HG03565 (cell line): ENCODE data around the gene RNF38.
"Not testable (repeated sequence)": the region's sequence is repeated elsewhere in the genome, so short reads cannot be mapped to it uniquely, and the experiment has no call there.

Source experiments
- ATAC-seq: cut with Tn5 transposase; IDR thresholded peaks from one replicate; pipeline ENCODE4 v1.9.1; 2021; ENCODE audit warnings: mild to moderate bottlenecking, moderate library complexity; ENCODE audit not compliant: unreplicated experiment

Gene RNF38

DNA sequence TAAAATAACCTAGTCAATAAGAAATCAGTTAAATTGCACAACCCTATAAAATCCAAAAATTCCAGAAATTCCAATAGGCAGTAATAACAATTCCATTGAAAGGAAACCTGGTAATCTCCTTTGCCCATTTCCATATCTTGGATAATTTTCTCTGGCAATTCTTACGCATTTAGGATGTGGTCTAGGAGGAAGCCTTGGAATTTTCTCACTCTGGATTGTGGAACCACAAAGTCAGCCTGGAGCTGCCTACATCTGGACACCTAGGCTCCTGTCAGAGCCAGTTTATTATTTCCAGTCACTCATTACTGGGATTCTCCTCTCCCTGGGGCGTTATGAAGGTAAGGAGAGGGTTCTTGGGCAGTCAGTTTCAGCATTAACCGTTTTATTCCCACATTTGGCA is 101.5 kb downstream of the RNF38 start:
- no peak for ATAC-seq

DNA sequence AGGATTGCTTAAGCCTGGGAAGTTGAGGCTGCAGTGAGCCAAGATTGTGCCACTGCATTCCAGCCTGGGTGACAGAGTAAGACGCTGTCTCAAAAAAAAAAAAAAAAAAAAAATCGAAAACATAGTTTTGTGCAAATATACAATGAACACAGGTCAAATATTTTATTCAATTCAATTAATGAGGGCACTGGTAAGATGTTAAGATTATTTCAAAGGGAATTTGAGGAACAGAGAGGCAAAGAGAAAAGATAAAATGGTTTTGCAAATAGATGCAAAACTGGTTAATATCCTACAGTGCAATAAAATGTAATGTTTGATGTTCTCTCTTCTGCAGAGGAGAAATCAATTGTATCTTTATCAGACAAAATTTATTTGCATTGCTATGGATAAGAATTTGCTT is 102.3 kb downstream of the RNF38 start:
- no peak for ATAC-seq

DNA sequence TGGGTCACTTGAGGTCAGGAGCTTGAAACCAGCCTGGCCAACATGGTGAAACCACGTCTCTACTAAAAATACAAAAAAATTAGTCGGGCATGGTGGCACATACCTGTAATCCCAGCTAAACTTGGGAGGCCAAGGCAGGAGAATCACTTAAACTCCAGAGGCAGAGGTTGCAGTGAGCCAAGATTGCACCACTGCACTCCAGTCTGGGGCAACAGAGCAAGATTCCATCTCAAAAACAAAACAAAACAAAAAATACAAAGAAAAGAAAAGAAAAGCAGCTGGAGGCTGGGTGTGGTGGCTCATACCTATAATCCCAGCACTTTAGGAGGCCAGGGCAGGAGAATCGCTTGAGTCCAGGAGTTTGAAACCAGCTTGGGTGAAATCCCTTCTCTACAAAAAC is 105.1 kb downstream of the RNF38 start:
- ATAC-seq = not testable (repeated sequence)

DNA sequence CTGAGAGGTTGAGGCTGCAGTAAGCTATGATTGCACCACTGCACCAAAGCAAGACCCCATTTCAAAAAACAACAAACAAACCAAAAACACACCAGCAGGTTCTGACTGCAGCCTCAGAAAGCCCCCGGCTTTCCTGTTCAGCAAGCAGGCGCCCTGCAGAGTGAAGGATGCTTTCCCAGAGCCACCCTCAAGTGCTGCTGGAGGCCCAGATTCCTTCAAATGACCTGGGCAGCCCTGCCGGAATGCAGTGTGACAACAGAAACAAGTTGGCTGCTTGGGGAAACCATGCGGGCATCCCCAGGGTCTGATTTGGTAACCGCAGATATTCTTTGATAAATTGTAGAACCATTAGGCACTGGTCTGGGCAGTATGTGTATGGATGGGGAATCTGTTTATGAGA is 106.2 kb downstream of the RNF38 start:
- no peak for ATAC-seq

DNA sequence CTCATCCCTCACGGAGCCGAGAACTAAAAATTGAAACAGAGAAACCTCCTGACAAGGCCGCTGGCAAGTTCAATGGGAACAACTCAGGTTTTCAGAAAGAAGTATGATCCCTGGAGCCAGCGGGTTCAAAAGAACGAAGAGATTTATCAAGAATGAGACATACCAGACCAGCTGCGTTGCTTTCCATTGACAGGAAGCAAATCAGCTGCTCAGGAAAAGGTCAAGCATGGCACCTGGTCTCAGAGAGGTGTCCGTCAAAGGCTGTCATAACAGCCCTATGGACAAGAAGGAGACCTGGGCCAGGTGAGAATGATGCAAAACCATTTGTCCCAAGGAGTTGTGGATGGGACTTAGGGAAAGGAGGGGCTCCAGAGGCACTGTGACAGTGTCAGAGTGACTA is 106.9 kb downstream of the RNF38 start:
- no peak for ATAC-seq

DNA sequence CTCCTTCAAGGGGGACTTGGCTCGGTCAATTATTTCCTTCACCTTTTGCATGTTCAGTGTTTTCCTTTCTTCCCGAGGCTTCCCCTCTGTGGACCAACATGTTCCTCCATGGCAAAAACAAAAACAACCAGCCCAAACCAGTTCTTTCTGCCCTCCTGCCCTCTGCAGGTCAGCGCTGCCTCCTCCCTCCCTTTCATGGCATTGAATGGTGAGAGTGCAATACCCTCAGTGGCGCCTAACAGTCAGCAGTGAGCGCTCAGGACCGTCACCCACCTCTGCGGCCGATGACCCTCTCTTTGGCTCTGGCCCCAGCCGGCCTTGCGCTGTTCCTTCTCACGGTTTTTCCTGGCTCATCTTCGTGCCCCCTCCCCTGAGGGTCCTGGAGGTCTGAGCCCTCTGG is 107.4 kb downstream of the RNF38 start:
- ATAC-seq = no peak

DNA sequence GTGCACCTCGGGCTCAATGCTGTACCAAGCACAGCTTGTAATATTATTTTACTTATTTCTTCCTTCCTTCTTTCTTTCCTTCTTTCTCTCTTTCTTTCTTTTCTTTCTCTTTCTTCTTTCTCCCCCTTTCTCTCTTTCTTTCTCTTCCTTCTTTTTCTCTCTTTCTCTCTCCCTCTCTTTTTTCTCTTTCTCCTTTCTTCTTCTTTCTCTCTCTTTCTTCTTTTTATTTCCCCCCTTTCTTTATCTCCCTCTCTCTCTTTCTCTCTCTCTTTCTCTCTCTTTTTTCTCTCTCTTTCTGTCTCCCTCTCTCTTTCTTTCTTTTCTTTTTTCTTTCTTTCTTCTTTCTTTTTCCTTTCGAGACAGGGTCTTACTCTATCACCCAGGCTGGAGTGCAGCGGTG is 109.1 kb downstream of the RNF38 start:
- ATAC-seq = no peak

DNA sequence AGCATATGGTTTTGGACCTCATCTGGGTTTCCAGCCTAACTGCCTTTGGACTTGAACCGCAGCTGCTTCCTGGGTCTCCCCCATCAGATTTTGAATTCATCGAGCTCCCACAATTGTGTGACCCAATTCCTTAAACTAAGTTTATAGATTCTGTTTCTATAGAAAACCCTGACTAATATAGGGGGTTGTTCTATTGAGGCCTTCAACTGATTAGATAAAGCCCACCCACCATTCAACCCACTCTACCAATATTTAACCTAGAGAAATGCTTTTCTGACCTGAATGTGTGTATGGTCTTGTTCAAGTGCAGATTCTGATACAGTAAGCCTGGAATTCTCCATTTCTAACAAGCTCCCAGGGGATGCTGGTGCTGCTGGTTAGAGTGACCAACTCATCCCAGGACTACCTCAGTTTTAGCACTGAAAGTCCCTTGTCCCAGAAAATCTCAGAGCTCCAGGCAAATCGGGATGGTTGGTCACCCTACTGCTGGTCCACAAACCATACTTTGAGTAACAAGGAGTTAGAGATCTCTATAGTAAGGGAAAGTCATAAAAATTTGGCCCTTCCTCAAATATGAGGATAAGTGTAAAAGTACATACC is 110.1 kb downstream of the RNF38 start:
- ATAC-seq = no peak

DNA sequence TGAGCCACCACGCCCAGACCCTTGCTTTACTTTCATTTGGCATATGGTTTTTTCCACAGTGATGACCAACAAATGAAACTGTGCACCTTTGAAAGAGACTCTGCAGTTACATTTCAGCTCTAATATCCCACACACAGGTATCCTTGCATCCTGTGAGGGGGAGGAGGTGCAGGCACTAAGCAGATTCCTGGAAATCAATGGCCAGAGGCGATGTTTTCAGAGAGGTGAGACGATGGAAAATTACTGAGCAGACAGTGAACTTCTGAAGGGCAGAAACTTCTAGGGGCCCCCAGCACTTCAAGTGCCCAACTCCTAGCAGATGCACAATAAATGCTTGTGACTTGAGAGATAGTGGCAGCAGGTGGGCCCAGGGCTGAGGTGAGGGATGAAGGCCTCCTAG is 112.0 kb downstream of the RNF38 start:
- no peak for ATAC-seq
